PC-9 (cell line): ENCODE results near the gene PCP4. TPM values are rescaled to one million over a fixed set of nuclear protein-coding genes. Genes with fewer than 3 reads are reported as not detected.

Experiments
- BruUV-seq: library from RNA; stranded (reverse); fragments of 400-500 nt; replicated peaks from 2 replicates; lab custom pipeline; 2021; lab: Mats Ljungman, UMichigan
- CTCF ChIA-PET: fragments of 300-600 bp; sonication (Branson Sonifier 250); formaldehyde crosslinking; loops from one replicate; lab custom pipeline; 2022; ENCODE audit warnings: antibody characterized with exemption; lab: Charles Lee
- POLR2A ChIA-PET: fragments of 300-600 bp; sonication (Branson Sonifier 250); formaldehyde crosslinking; loops from one replicate; lab custom pipeline; 2022; ENCODE audit warnings: antibody characterized with exemption; ENCODE audit not compliant: unreplicated experiment; lab: Charles Lee
- DNase-seq, 2 experiments: peaks; one replicate each; pipeline versions ENCODE4 v3.0.0 to v3.0.0-alpha.2; 2015 to 2022; ENCODE audit warnings: mixed read lengths in 1 of 2
- H2AFZ ChIP-seq: fragments of 200-600 bp; sonication (generic); 2 replicates; pipeline ENCODE4 v1.8.1; 2017; ENCODE audit warnings: antibody characterized with exemption
- H3F3A ChIP-seq: fragments of 200-600 bp; sonication (generic); 2 replicates; pipeline ENCODE4 v1.8.1; 2017; ENCODE audit warnings: antibody characterized with exemption, mild to moderate bottlenecking, low read depth; ENCODE audit not compliant: insufficient read depth
- H3K27ac ChIP-seq: fragments of 200-600 bp; sonication (generic); 2 replicates; pipeline ENCODE4 v1.6.1; 2016; ENCODE audit warnings: mixed run types
- H3K27me3 ChIP-seq: fragments of 200-600 bp; sonication (generic); 2 replicates; pipeline ENCODE4 v1.6.1; 2016; ENCODE audit warnings: low read depth, mixed run types; ENCODE audit not compliant: insufficient read depth
- H3K36me3 ChIP-seq: fragments of 200-600 bp; sonication (generic); 2 replicates; pipeline ENCODE4 v1.6.1; 2016; ENCODE audit warnings: low read depth, mixed run types
- H3K4me1 ChIP-seq: fragments of 200-600 bp; sonication (generic); replicated peaks from 2 replicates; pipeline ENCODE4 v1.6.1; 2016; ENCODE audit warnings: mixed run types; ENCODE audit not compliant: insufficient read depth
- H3K4me2 ChIP-seq: fragments of 200-600 bp; sonication (generic); 2 replicates; pipeline ENCODE4 v1.6.1; 2017; ENCODE audit warnings: mixed run types
- H3K4me3 ChIP-seq: fragments of 200-600 bp; sonication (generic); 2 replicates; pipeline ENCODE4 v1.6.1; 2016; ENCODE audit warnings: mixed run types
- H3K79me2 ChIP-seq: fragments of 200-600 bp; sonication (generic); 2 replicates; pipeline ENCODE4 v1.6.1; 2017; ENCODE audit warnings: low read depth, mixed run types
- H3K9me2 ChIP-seq: fragments of 200-600 bp; sonication (generic); 2 replicates; pipeline ENCODE4 v1.8.1; 2017; ENCODE audit warnings: mild to moderate bottlenecking; ENCODE audit not compliant: insufficient read depth
- H3K9me3 ChIP-seq: fragments of 200-600 bp; sonication (generic); 2 replicates; pipeline ENCODE4 v1.8.1; 2016; ENCODE audit warnings: low read depth; ENCODE audit not compliant: insufficient read depth
- H4K20me1 ChIP-seq: fragments of 200-600 bp; sonication (generic); 2 replicates; pipeline ENCODE4 v1.8.1; 2017; ENCODE audit not compliant: insufficient read depth
- CTCF ChIP-seq: fragments of 200-600 bp; sonication (generic); conservative IDR thresholded peaks from 2 replicates; pipeline ENCODE4 v1.6.1; 2017; ENCODE audit warnings: mixed run types, antibody characterized with exemption, mild to moderate bottlenecking, moderate library complexity
- EZH2 ChIP-seq: fragments of 200-600 bp; sonication (generic); IDR thresholded peaks from 2 replicates; pipeline ENCODE4 v1.8.0; 2017; ENCODE audit warnings: antibody characterized with exemption, low read depth
- intact Hi-C: fragments of 100-400 bp; cut with micrococcal nuclease; formaldehyde crosslinking; loops from one replicate; pipeline ENCODE4 v1.10.0; 2022; ENCODE audit not compliant: unreplicated experiment
- total RNA-seq: library from RNA; stranded (reverse); gene quantifications from 2 replicates; pipeline ENCODE4 v1.2.3, GENCODE V29; 2021

The PCP4 gene
- total RNA-seq, 1 experiment from 2014 or later: not detected

GRCh38 chr21:39972471-39972870 lies 105.2 kb downstream of the PCP4 start:
- Histone ChIP-seq H3K36me3 (no peaks in the 10 kb centered on the region), H3K27me3 (no peaks in the 10 kb centered on the region), H3K79me2 (no peaks in the 10 kb centered on the region), H3K27ac (no peak overlapping the region), H3K9me2 (no peaks in the 10 kb centered on the region), H3K4me2 (no peak overlapping the region), H3K4me1 (no peaks in the 10 kb centered on the region), H3K9me3 (no peaks in the 10 kb centered on the region), H3F3A (no peaks in the 10 kb centered on the region), H3K4me3 (no peak overlapping the region), H2AFZ (no peak overlapping the region), H4K20me1 (no peaks in the 10 kb centered on the region)
- intact Hi-C loops: no loop called here
- ChIA-PET CTCF (no interaction called here), POLR2A (no interaction called here)
- TF ChIP-seq CTCF (no peak), EZH2 (no peak)
- DNase-seq: no peak
- BruUV-seq: no TSS peak

GRCh38 chr21:39972976-39973770 lies 105.9 kb downstream of the PCP4 start:
- H3K4me2 ChIP-seq: no peak overlapping the region
- intact Hi-C loops: no loop called here
- POLR2A ChIA-PET: no interaction called here
- no peaks in the 10 kb centered on the region for H3K36me3 ChIP-seq
- TF ChIP-seq EZH2 (no peak), CTCF (no peak)
- no peak overlapping the region for H3K27ac ChIP-seq
- H2AFZ ChIP-seq: no peak overlapping the region
- H3K9me3 ChIP-seq: no peaks in the 10 kb centered on the region
- CTCF ChIA-PET: no interaction called here
- no peaks in the 10 kb centered on the region for H3F3A ChIP-seq
- no peaks in the 10 kb centered on the region for H4K20me1 ChIP-seq
- no TSS peak for BruUV-seq
- H3K27me3 ChIP-seq: no peaks in the 10 kb centered on the region
- H3K4me3 ChIP-seq: no peak overlapping the region
- no peaks in the 10 kb centered on the region for H3K4me1 ChIP-seq
- H3K9me2 ChIP-seq: no peaks in the 10 kb centered on the region
- H3K79me2 ChIP-seq: no peaks in the 10 kb centered on the region
- DNase-seq: no peak

GRCh38 chr21:39976800-39977199 lies 109.6 kb downstream of the PCP4 start:
- H3F3A ChIP-seq: no peaks in the 10 kb centered on the region
- no peak overlapping the region for H3K27ac ChIP-seq
- no peak for TF ChIP-seq EZH2
- no peak for TF ChIP-seq CTCF
- ChIA-PET POLR2A (no interaction called here), CTCF (no interaction called here)
- intact Hi-C loops: no loop called here
- no peak overlapping the region for H2AFZ ChIP-seq
- no TSS peak for BruUV-seq
- no peaks in the 10 kb centered on the region for H3K9me3 ChIP-seq
- H3K9me2 ChIP-seq: no peaks in the 10 kb centered on the region
- no peaks in the 10 kb centered on the region for H3K27me3 ChIP-seq
- H3K4me3 ChIP-seq: no peak overlapping the region
- H3K79me2 ChIP-seq: no peaks in the 10 kb centered on the region
- no peak overlapping the region for H3K4me2 ChIP-seq
- DNase-seq: no peak
- no peaks in the 10 kb centered on the region for H3K36me3 ChIP-seq
- no peaks in the 10 kb centered on the region for H3K4me1 ChIP-seq
- H4K20me1 ChIP-seq: no peaks in the 10 kb centered on the region

Other genes starting within 250 kb of the PCP4 start
- gene IGSF5, start 122.3 kb upstream of the PCP4 start, total RNA-seq: not detected in 2 replicates